Sigmoid colon (tissue), 7 donors: ENCODE results near the gene ARRDC2. TPM values are rescaled to one million over a fixed set of nuclear protein-coding genes. Genes with fewer than 3 reads are reported as not detected.

Source experiments
- DNase-seq: peaks from one replicate; pipeline ENCODE4 v3.0.0-alpha.2; 2019
- H3K27ac ChIP-seq, 4 donors: fragments of 200-600 bp; sonication (generic); one replicate each; pipeline ENCODE4 v1.5.1; 2016 to 2019; ENCODE audit warnings: mild to moderate bottlenecking in 1 of 4
- H3K27me3 ChIP-seq, 3 donors: fragments of 200-600 bp; sonication (generic); one replicate each; pipeline ENCODE4 v1.5.1; 2019; ENCODE audit warnings: mild to moderate bottlenecking in 1 of 3
- H3K36me3 ChIP-seq, 4 donors: fragments of 200-600 bp; sonication (generic); one replicate each; pipeline ENCODE4 v1.5.1; 2016 to 2019
- H3K4me1 ChIP-seq, 4 donors: fragments of 200-600 bp; sonication (generic); one replicate each; pipeline ENCODE4 v1.5.1; 2017 to 2019
- H3K4me3 ChIP-seq, 4 donors: fragments of 200-600 bp; sonication (generic); one replicate each; pipeline ENCODE4 v1.5.1; 2017 to 2019; ENCODE audit warnings: mild to moderate bottlenecking in 2 of 4, moderate library complexity in 1 of 4
- H3K9me3 ChIP-seq, 4 donors: fragments of 200-600 bp in 3 of 4; sonication (generic) in 3 of 4; one replicate each; pipeline versions ENCODE4 v1.5.1 to v1.6.1; 2013 to 2019
- EP300 ChIP-seq, 4 donors: sonication (generic); formaldehyde crosslinking; IDR thresholded peaks; one replicate each; pipeline ENCODE4 v1.6.1; 2017; ENCODE audit warnings: antibody characterized with exemption in 4 of 4
- POLR2A ChIP-seq, 2 donors: fragments of 450-650 bp; IDR thresholded peaks; one replicate each; pipeline ENCODE4 v1.6.1; 2016; ENCODE audit warnings: antibody characterized with exemption in 2 of 2, mild to moderate bottlenecking in 2 of 2, moderate library complexity in 2 of 2
- POLR2AphosphoS5 ChIP-seq, 4 donors: sonication (generic); formaldehyde crosslinking; IDR thresholded peaks; one replicate each; pipeline ENCODE4 v1.6.1; 2017; ENCODE audit warnings: antibody characterized with exemption in 4 of 4
- WGBS, 2 donors: extraction: QIAGEN DNeasy Blood & Tissue Kit; methylation state at CpG; one replicate each; pipeline ENCODE4 v1.1.7; 2013; 5-methylcytosine and 5-hydroxymethylcytosine counted together
- intact Hi-C: fragments of 100-400 bp; cut with DNase I; formaldehyde crosslinking; loops from one replicate; pipeline ENCODE4 v1.15.1; 2023
- polyA plus RNA-seq, 3 donors: library from polyadenylated mRNA; stranded (reverse); fragments of 200-250 nt; gene quantifications; one replicate each; pipeline ENCODE4 v1.2.3, GENCODE V29; 2013
- total RNA-seq, 4 donors: library from RNA; depleted of rRNA; stranded (reverse); fragments of >200 nt; gene quantifications; one replicate each; pipeline ENCODE4 v1.1.0, GENCODE V29; 2016
- TF ChIP-seq, protein P1 (sequence below), 4 experiments: fragments of 450-650 bp in 3 of 4; fragments of 200-600 bp in 1 of 4; IDR thresholded peaks; one replicate each; pipeline ENCODE4 v1.5.1; 2016 to 2019; ENCODE audit warnings: antibody characterized with exemption in 4 of 4, mild to moderate bottlenecking in 3 of 4, moderate library complexity in 2 of 4
- donor health status: healthy with polysubstance abuse.
- donor health status: Bipolar disorder and iron deficiency.
- donor health status: healthy.

ARRDC2 gene
- total and polyA plus RNA-seq, 7 donors = 22.2 to 54.2 (median 36.6) TPM

DNA sequence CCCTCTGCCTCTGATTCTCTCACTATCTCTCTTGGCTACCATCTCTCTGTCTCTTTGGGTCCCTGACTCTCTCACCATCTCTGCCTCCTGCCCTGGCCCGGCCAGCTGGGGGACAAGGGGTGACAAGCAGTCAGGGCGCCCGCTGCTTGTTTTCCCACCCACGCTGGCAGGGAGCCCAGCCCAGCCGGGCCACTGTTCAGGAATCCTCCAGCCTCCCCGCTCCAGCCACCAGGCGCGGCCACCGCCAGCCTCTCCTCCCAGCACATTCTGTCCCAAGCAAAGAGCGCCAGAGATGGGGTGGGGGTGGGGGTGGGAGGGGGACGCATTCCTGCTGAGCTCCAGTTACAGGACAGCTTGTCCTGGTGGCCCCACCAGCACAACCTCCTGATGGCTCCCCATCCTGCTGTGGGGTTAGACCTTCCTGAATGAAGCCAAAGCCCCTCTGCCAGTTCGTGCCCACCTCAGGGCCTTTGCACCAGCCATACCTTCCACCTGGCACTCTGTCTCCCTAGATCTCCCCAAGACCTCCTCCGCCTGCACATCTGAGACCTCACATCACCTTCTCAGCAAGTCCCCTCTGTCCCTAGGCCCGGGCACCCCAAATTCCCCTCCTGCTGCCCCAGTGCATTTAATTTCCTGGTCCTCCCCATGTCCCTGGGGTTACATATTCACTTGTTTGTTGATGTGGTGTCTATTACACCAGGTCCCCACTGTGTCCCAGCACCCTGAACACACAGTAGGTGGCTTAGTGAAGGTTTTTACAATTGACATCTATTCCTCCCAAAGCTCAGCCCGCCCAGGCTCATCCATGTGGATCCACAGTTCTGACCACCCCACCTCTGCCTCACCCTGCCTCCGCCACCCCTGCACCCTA lies 12.5 kb downstream of the ARRDC2 start:
- intact Hi-C loops = no loop called here
- H3K4me1 ChIP-seq = peaks cover 0 to 47% (median 45%) of the 10 kb centered on the region in 4 donors
- TF ChIP-seq EP300 (IDR thresholded peaks at IDR 0.05) (peak in 2 of 4 donors; percentile 27 to 85), POLR2A (IDR thresholded peaks at IDR 0.05) (peak in 1 of 2 donors; percentile 8), POLR2AphosphoS5 (IDR thresholded peaks at IDR 0.05) (peak in 3 of 4 donors; percentile 52 to 74 (median 72))
- TF ChIP-seq, protein P1, sequence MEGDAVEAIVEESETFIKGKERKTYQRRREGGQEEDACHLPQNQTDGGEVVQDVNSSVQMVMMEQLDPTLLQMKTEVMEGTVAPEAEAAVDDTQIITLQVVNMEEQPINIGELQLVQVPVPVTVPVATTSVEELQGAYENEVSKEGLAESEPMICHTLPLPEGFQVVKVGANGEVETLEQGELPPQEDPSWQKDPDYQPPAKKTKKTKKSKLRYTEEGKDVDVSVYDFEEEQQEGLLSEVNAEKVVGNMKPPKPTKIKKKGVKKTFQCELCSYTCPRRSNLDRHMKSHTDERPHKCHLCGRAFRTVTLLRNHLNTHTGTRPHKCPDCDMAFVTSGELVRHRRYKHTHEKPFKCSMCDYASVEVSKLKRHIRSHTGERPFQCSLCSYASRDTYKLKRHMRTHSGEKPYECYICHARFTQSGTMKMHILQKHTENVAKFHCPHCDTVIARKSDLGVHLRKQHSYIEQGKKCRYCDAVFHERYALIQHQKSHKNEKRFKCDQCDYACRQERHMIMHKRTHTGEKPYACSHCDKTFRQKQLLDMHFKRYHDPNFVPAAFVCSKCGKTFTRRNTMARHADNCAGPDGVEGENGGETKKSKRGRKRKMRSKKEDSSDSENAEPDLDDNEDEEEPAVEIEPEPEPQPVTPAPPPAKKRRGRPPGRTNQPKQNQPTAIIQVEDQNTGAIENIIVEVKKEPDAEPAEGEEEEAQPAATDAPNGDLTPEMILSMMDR (IDR thresholded peaks at IDR 0.05) = no peak
- no peaks in the 10 kb centered on the region for H3K27me3 ChIP-seq
- H3K27ac ChIP-seq = peak overlapping the region; percentile 74 to 84 (median 82)
- 30 to 51% methylated on average over 16 of the region's 16 CpGs for WGBS, 2 donors
- H3K4me3 ChIP-seq = no peak overlapping the region
- peaks cover 0 to under 1% (median 0%) of the 10 kb centered on the region in 4 donors for H3K36me3 ChIP-seq
- peak; percentile 95 for DNase-seq
- no peaks in the 10 kb centered on the region for H3K9me3 ChIP-seq

DNA sequence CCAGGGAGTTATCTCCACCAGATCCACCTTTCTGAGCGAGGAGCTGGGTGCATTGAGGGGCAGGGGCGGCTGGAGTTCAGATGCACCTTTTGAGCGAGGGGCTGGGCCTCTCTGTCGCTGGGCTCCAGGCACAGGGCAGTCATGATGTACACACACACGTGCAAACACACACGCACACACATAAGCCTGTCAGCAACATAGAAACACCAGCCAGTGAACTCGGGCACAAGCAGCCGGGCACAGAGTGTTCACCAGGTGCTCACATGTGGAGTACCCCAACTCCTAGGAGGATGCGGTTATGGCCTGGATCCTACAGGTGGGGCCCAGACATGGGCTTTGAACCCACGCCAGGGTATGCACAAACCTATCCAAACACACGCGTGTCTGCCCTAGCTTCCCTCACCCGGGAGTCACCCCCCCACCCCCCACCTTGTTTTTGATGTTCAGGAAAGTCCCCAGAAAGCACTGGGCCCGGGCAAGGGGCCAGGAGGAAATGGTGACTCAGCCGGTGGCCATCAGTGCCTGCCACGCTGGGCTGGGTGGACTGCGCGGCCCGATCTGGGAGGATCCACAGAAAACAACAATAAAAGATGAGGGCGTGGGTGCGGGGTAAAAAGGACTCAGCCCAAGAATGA lies 13.3 kb downstream of the ARRDC2 start:
- Histone ChIP-seq H3K9me3 (no peaks in the 10 kb centered on the region), H3K27ac (peak overlapping the region; percentile 74 to 84 (median 82)), H3K4me1 (peaks cover 0 to 47% (median 45%) of the 10 kb centered on the region in 4 donors), H3K27me3 (no peaks in the 10 kb centered on the region), H3K4me3 (no peak overlapping the region), H3K36me3 (no peaks in the 10 kb centered on the region)
- intact Hi-C loops = no loop called here
- TF ChIP-seq POLR2A (IDR thresholded peaks at IDR 0.05) = peak in 1 of 2 donors; percentile 7
- TF ChIP-seq POLR2AphosphoS5 (IDR thresholded peaks at IDR 0.05) = peak; percentile 9 to 67 (median 36)
- TF ChIP-seq, protein P1 (IDR thresholded peaks at IDR 0.05) = no peak
- DNase-seq = peak; percentile 92
- WGBS, 2 donors = 28 to 31% methylated on average over 21 of the region's 21 CpGs

DNA sequence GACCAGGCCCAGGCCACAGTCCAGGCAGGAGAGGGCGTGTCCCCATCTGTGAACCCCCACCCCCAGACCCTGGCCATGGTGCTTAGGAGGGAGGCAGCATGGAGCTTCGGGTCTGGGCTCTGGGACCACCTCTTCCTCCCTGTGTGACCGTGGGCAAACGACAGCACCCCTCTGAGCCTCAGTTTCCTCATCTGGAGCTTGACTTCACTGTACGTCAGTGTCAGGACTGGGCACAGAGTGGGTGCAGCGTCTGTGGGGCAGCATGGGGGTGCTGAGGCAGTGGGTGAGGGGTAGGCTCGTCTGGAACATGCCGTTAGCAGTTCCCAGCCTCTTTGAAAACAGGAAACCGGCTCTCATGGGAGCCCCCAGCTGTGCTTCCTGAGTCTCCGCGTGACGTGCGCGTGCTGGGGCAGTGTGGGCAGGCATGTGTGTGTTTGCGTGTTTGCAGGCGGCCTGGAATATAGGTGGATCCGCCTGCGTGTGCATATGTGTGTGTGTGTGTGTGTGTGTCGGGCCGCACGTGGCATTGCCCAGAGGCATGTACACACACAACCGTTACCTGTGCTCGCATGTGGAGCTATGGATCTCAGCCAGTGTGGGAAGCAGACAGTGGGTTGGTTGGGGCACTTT lies 15.8 kb downstream of the ARRDC2 start:
- Histone ChIP-seq H3K27me3 (no peaks in the 10 kb centered on the region), H3K36me3 (no peaks in the 10 kb centered on the region), H3K27ac (peak overlapping the region; percentile 74 to 84 (median 82)), H3K4me1 (peaks cover 0 to 40% (median 37%) of the 10 kb centered on the region in 4 donors), H3K4me3 (no peak overlapping the region), H3K9me3 (no peaks in the 10 kb centered on the region)
- peak; percentile 57 to 90 (median 79) for TF ChIP-seq EP300 (IDR thresholded peaks at IDR 0.05)
- TF ChIP-seq, protein P1 (IDR thresholded peaks at IDR 0.05) = no peak
- no peak for TF ChIP-seq POLR2A (IDR thresholded peaks at IDR 0.05)
- TF ChIP-seq POLR2AphosphoS5 (IDR thresholded peaks at IDR 0.05) = peak; percentile 39 to 88 (median 53)
- DNase-seq = peak; percentile 93
- 36 to 67% methylated on average over 23 of the region's 23 CpGs for WGBS, 2 donors
- intact Hi-C loops = no loop called here

DNA sequence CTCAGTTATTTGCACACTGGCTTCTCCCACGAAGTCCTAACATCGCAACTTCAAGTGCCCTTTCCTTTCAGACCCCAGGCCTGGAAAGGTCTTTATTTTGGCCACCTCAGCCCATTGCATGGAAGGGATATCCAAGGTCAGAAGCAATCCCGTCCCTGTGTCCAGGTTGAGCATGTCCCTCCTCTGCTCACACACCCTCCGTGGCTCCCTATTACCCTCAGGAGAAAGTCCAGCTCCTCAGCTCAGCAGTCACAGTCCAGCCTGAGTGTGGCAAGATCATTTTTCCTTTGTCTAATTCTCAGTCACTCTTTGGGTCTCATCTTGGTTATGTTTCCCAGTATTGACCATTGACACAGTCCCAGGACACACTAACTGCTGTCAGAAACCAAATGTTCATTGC lies 19.2 kb downstream of the ARRDC2 start:
- H3K4me1 ChIP-seq = peaks cover 0 to 14% (median 10%) of the 10 kb centered on the region in 4 donors
- no peak for TF ChIP-seq POLR2A (IDR thresholded peaks at IDR 0.05)
- TF ChIP-seq EP300 (IDR thresholded peaks at IDR 0.05) = no peak
- no peak for TF ChIP-seq POLR2AphosphoS5 (IDR thresholded peaks at IDR 0.05)
- TF ChIP-seq, protein P1 (IDR thresholded peaks at IDR 0.05) = no peak
- no peaks in the 10 kb centered on the region for H3K9me3 ChIP-seq
- H3K27ac ChIP-seq = no peak overlapping the region
- no peak overlapping the region for H3K4me3 ChIP-seq
- H3K36me3 ChIP-seq = no peaks in the 10 kb centered on the region
- DNase-seq = no peak
- intact Hi-C loops = no loop called here
- H3K27me3 ChIP-seq = peaks cover 0 to 8% (median 0%) of the 10 kb centered on the region in 3 donors
- 81 to 94% methylated on average over 4 of the region's 4 CpGs for WGBS, 2 donors
